ENCODE results near the gene SYTL2.

Gene SYTL2

DNA sequence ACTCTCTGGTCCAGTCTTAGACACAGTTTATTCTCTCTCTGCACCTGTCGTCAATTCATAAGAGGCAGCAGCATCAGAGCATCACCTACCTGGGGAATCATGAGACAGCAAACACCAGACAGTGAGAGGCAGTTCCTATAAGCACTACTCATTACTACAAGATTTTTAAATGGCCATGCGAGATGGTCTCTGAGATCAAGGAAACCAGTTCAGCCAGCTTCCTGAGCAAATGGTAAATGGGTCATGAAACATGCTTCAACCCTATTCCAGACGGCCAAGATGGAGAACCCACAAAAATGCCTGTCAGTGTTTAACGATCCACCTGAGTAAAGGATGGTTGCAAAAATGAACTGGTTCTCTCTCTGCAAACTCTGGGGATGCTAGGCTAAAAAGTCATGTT lies 52.9 kb downstream of the SYTL2 start:
- no peak for DNase-seq

DNA sequence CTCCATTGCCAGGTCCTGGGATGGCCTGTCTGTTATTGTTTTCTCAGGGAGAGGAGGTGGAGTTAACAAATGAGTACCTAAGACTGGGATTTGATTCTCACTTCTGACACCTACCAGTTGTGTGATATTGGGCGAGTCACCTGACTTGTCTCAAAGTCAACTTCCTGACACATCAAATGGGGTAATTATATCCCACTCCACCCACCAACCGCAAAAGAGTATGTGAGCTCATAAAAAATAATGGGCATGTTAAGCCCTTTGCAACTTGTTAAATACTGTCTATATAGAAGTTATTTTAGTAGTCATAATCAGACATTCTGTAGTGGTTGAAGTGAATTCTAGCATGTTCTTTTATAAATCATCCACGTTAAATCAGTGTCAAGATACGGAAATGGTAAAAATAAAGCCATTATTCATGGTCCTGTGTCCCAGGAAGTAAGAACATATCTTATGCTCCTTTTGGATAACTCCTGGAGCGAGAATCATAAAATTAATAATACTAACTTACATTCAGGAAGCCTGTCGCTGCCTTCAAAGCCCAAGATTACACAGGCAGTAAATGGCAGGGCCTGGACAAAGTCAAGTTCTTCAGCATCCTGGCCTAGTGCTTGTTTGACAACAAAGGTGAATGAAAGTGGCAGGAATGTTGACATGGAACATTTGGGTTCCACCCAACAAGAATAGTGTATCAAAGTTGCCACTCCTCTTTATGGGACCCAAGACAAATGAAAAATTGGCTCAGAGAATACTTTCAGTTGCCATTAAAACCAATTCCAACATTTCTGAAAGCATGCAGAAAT lies 54.3 kb downstream of the SYTL2 start:
- DNase-seq, result no peak

DNA sequence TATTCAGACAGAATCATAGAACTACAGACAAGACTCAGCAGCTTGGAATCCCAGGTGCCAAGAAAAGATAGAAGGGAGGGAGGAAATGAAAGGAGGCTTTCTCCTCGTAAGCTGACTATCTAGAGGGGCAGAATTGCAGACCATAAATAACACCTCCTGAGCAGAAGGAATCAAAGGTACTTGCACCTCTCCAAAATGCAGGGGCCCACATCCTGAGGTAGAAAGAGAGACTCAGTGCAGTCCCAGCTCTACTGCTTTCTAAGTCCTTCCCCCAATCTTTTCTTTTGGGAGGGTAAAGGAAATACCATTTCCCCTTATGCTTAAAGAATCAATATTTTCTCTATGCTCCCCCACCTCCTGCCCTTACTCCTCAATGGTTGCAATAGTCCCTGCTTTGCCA lies 55.2 kb downstream of the SYTL2 start:
- DNase-seq, result no peak

DNA sequence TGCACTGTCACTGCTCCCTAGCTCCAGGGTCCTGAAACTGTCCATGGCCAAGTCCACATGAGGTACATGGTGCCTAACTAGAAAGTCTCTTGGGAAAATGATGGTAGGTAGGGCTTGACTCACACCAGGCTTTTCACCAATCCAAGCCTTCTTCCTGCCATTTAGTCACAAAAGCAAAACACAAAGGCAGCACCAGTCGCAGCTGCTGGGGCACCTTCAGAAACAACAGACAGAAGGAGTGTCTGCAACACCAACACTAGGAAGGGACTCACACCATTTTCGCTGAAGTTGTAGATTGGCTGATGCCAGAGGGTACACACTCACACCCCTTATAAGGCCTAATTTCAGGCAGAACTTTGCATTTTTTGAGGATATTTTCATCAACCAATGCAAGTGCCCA lies 55.7 kb downstream of the SYTL2 start:
- DNase-seq, result no peak

DNA sequence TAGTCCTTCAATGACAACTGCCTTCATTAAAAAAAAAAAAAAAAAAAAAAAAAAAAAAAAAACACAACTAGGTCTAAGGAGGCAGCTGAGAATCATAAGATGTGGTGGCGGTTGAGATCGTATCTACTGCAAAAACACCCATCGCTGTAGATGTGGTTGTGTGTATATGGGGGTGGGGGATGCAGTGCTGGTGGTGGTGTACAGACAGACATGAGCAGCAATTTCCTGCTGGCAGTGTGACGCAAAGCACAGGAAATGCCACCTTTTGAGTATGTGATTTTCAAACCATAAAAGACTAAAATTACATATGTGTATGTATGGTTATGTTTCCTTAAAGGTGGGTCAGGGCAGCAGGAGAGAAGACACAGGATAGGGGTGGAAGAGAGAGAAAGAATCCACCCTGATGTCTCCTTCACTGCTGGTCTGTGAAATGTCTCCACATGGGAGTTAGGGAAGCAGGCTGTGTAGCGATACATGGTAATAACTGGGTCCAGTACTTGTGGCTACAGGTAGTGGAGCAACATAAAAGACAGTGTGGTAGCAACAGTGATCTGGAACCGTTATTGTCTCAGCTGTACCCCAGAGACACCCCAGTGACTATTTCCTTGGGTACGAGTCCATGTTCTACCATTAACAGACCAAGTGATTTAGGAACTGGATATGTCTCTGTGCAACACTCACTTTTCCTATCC lies 57.9 kb downstream of the SYTL2 start:
- DNase-seq, result peak; percentile 37

DNA sequence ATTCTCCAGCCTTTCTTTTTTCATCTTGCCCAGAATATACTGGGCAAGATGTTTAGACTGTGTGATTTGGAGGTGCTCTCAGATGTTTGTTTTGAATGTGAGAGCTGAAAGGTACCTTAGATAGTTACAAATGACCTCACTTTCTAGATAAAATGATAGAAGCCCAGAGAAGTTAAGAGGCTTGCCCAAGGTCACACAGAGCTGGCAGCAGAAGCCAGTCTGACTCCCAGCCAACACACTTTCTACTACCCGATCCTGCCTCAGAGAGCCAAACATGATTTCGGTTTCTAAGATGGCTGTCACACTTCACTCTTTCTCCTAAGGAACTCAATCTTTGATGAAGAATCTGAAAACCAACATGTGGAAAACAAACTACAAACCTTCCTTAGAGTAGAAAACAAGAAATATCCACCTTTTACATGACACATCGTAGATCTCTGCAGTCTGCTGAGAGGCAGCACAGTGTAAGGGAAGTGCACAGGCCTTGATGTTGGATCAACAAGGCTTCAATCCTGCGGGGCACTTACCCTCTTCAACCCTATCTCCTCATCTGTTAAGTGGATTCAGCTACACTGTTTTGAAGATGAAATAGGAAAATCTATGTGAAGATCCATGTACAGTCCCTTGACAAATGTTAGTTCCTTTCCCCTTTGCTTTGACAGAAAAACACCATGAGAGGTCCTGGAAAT lies 58.6 kb downstream of the SYTL2 start:
- no peak for DNase-seq

DNA sequence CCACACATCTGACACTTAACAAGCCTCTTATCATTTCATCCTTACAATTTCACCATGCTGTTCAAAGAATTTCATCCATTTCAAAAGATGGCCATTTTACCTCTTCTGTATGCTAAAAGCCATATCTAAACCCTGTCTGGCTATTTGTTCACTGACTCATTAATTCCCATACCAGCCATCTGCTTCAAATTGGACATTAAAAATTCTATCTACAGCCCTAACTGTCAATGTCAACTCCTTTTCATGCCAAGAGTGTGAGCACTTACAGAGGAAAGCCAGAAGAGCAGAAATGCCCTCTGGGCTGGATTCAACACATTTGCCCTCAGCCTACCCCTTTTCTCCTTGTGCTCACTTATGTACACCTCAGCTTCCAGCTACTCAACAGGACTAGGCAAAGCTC lies 59.2 kb downstream of the SYTL2 start:
- peak; percentile 57 for DNase-seq

DNA sequence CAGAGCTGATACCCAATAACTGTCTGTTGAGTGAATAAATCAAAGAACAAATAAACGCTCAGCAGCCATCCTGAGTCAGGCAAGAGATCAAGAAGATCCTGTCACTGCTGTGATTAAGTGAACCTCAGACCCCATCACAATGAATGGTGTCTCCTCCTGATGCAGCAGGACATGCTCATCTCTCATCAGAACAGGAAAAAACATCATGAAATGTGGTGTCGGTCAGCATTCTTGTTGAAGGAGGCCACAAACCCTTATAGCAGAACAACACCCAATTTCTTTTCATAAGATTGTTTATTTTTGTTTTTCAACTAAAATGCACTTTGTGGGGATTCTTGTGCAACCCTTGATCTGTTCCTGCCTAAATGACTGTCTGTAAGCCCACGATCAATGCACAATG lies 60.3 kb downstream of the SYTL2 start:
- DNase-seq, result no peak

DNA sequence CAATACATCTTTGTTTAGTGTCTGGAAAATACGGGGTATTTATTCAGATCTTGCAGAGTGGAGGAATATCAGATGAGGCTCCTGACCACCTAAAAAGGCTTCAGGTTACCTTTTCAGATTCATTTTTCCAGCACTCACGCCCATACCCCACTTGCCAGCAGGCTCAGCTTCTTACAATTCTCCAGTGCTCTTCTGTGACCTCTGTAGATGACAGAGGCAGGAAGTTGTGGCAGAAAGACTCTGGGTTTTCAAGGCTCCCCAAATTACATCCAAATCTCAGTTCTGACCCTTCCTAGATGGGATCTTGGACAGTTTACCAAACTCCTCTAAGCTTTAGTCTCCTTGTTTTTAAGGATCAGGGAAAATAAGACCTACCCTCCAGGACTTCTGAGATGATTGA lies 61.1 kb downstream of the SYTL2 start:
- DNase-seq, result no peak

GRCh38 chr11:85749287-85749834 lies 61.6 kb downstream of the SYTL2 start:
- no peak for DNase-seq

- peak; percentile 77 for DNase-seq
Measured at GRCh38 chr11:85748455-85748891, 62.5 kb downstream of the SYTL2 start.

DNA sequence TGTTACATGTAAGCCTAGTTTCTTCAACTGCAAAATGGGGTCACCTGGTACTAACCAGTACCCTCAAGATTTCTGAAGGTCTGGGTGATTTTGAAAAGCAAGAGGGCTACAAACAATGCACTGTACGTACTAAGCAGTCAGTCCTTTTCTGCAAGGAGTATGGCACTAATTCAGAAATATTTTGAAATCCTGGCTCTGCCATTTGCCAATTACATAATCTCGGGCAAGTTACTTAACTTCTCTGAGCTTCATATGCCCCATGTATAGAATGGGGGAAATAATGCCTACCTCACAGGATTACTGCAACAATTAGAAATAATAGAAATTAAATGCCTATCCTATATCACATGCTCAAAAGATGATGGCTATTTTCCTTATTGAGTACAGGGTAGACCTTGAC lies 64.3 kb downstream of the SYTL2 start:
- no peak for DNase-seq

- DNase-seq, result no peak
Measured at GRCh38 chr11:85745626-85746025, 65.3 kb downstream of the SYTL2 start.

DNA sequence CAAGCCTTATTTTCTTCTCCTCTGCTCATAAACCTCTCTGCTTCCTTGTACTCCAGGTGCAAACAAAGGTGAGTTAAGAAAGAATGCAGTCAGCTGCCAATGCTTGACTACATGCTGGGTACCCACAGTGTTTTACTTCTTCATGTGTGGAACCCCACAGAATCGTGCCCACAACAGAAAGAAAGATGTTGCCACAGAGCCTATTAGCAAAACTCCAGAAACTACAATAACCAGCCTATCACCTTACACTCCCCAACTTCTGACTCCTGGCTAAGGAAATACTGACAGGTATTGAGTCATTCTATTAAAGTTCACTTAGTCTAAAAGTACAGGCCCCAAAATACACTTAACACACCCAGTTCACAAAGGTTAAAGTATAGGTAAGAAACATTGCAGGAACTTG lies 68.1 kb downstream of the SYTL2 start:
- DNase-seq, result no peak

GRCh38 chr11:85742348-85742747 lies 68.6 kb downstream of the SYTL2 start:
- no peak for DNase-seq

DNA sequence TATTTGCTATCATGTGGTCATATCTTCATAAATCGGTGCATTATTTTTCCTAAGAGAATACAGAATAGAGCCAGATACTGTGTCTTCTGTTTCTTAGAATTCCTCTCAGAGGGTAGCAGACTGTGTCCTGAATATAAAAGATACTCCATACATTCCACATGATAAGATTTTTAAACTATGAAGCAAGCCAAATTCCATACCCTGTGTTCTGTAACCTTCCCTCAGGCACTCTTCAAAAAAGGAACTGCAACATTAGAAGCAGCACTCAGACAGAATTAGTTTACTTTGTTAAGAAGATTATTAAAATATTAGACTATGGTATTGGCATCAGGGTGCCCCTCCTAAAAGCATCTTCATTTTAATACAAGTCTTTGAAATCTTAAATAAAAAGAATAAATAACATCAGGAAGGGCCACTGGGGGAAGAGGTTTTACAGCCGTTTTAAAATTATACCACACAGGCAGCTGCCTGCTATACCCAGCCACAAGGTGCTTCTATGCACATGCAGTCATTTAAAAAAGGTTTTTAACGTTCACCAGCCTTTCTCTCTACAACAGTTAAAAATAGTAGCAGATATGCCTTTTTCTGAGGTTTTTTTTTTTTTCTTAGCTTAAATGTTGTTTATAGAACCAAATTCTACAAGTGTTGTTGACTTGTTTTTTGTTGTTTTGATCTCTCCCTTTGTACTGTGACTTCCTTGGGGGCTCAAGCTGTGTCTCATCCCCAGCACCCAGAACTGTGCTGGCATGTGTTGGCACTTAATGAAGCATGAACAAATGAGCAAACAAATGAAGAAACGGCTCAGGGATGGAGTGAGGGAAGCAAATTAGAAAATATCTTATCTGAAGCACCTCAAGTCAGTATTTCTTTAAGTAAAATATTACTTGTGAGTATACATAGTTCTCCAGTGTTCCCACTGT lies 70.2 kb downstream of the SYTL2 start:
- DNase-seq, result no peak

DNA sequence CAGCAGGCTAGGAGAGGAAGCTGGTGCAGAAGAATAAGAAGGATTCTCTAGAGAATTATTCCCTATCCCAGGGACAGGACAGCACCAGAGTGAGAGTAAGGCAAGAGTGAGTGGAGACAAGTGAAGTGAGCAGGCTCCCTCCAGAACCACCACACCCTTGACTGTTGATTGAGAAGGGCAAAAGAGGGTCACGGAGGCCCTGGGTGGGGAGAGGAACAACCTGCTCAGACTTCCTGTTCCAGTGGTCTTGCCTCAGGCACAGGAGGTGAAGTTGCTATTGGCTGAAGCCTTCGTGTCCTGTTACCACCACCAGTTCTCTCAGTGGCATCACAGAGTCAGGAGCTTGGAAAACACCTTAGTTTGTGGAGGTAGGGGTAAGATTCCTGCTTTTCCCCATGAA lies 73.2 kb downstream of the SYTL2 start:
- DNase-seq, result no peak

GRCh38 chr11:85735876-85736460 lies 75.0 kb downstream of the SYTL2 start:
- no peak for DNase-seq

DNA sequence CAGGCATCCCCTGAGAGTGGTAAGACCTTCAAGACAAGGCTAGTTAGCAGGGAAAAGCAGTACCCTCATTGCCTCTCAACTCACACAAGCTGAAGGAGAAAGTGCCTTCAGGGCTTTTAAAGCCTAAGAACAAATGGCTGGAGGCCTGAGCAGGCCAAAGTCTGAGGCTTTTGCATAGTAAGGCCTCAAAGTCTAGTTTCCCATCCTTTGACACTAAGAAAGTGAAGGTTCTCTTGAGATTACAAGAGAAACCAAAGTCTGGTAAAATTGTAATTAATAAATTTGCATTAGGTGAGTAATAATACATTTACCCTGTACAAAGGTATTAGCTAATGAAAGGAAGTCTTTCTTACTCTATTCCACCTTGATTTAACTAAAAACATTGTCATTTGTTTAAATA lies 78.0 kb downstream of the SYTL2 start:
- no peak for DNase-seq

DNA sequence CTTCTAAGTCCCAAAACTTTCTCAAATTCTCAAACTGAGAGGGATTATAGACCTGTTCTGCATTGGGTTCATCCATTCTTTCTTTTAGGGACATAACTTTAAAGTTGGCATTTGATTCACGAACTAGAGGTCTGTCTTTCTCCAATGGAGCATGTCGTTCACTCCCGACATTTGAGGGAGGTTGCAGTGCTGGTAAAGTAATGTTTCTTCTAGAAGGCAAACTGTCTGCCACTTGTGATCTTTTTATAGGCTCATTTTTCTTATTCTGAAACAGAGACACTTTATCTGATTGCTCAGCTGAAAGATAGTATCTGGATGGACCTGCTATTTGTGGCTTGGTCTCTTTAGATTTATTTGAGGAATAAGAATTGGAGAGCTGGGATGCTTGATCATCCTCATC lies 84.6 kb downstream of the SYTL2 start:
- no peak for DNase-seq

GRCh38 chr11:85725510-85726258 lies 85.3 kb downstream of the SYTL2 start:
- DNase-seq, result peak; percentile 95

Measured in fibroblast of skin of right biceps (primary cell).